ENCODE results near the gene GTF2IRD1.
"Not testable (repeated sequence)": the region's sequence is repeated elsewhere in the genome, so short reads cannot be mapped to it uniquely, and the experiment has no call there.

- TF ChIP-seq CTCF (conservative IDR thresholded peaks at IDR 0.05; ENCODE audit: low read depth, low read length); CEBPB (IDR thresholded peaks at IDR 0.05; ENCODE audit: low read depth, low read length); SMC3 (IDR thresholded peaks at IDR 0.05; ENCODE audit: low read depth, low read length); USF2 (IDR thresholded peaks at IDR 0.05; ENCODE audit: low read depth, low read length); CHD1 (IDR thresholded peaks at IDR 0.05; ENCODE audit: low read depth, low read length); MAFK (IDR thresholded peaks at IDR 0.05; ENCODE audit: low read depth, low read length); MAZ (IDR thresholded peaks at IDR 0.05; ENCODE audit: borderline replicate concordance, low read depth, low read length); POLR2A (IDR thresholded peaks at IDR 0.05; ENCODE audit: low read depth, low read length); RAD21 (IDR thresholded peaks at IDR 0.05; ENCODE audit: low read length); RCOR1 (IDR thresholded peaks at IDR 0.05; ENCODE audit: insufficient replicate concordance, low read length); NFE2L2 (IDR thresholded peaks at IDR 0.05; ENCODE audit: low read depth, low read length); ELK1 (IDR thresholded peaks at IDR 0.05; ENCODE audit: borderline replicate concordance, low read depth, low read length); MXI1 (IDR thresholded peaks at IDR 0.05; ENCODE audit: borderline replicate concordance, low read depth, low read length); BHLHE40 (IDR thresholded peaks at IDR 0.05; ENCODE audit: low read depth, low read length): not testable (repeated sequence)
These were observed 109.9 kb downstream of the GTF2IRD1 start for GRCh38 chr7:74563639-74564038.

All from IMR-90 (cell line).